Epithelial cell of proximal tubule (primary cell): ENCODE results near the gene STAT6. TPM values are rescaled to one million over a fixed set of nuclear protein-coding genes. Genes with fewer than 3 reads are reported as not detected.
"Not testable (repeated sequence)": the region's sequence is repeated elsewhere in the genome, so short reads cannot be mapped to it uniquely, and the experiment has no call there.

Experiments
- DNase-seq: peaks from one replicate; pipeline ENCODE4 v3.0.0-alpha.2; 2011; ENCODE audit warnings: low read depth
- H3K4me3 ChIP-seq: 2 replicates; pipeline ENCODE4 v1.5.1; 2011; ENCODE audit warnings: low read depth, mild to moderate bottlenecking, low read length
- CTCF ChIP-seq: conservative IDR thresholded peaks from 2 replicates; pipeline ENCODE4 v1.5.1; 2012; ENCODE audit warnings: low read depth, mild to moderate bottlenecking, low read length
- total RNA-seq: library from RNA; depleted of rRNA; stranded (reverse); fragments of >200 nt; gene quantifications from 2 replicates; pipeline ENCODE4 v1.2.3, GENCODE V29; 2015

The STAT6 gene
- total RNA-seq, 1 donor from 2014 or later, result 71.4 TPM

DNA sequence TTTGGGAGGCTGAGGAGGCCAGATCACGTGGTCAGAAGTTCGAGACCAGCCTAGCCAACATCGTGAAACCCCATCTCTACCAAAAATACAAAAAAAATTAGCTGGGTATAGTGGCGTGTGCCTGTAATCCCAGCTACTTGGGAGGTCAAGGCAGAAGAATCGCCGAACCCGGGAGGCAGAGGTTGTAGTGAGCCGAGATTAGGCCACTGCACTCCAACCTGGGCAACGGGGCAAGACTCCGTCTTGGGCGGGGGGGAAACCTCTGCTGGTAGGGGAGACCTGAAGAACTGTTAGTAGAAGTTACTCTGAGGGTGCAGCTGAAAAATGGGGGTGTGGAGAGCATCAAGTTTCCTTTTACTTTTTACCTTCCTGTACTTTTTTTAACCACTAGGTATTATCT lies 14.9 kb upstream of the STAT6 start:
- TF ChIP-seq CTCF, result no peak
- no peak overlapping the region for H3K4me3 ChIP-seq
- no peak for DNase-seq

- no peak for DNase-seq
- no peak overlapping the region for H3K4me3 ChIP-seq
- TF ChIP-seq CTCF, result peak; percentile 98
Measured at GRCh38 chr12:57124261-57124877, 13.2 kb upstream of the STAT6 start.

DNA sequence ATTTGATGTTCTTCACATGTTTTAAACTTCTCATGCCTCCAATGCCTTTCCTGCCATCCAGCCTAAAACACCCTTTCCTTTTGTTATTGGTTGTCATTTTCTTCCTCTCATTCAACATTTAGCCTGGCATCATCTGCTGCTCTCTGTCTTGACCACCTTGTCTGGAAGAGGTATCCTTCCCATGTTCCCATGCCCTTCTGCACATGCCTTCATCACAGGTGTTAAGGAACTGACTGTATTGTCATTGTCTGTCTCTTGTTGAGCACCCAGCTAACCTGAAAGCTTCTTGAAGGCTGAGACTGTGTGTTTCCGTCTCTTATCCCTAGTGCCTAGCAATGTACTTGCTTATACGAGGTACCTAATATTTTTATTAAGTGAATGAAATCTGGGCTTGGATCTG lies 12.7 kb upstream of the STAT6 start:
- no peak for TF ChIP-seq CTCF
- DNase-seq, result no peak
- H3K4me3 ChIP-seq, result no peak overlapping the region

- DNase-seq, H3K4me3 ChIP-seq: not testable (repeated sequence)
Measured at GRCh38 chr12:57120718-57121117, 9.6 kb upstream of the STAT6 start.

- no peak overlapping the region for H3K4me3 ChIP-seq
- no peak for TF ChIP-seq CTCF
- DNase-seq, result no peak
Measured at GRCh38 chr12:57119294-57120085, 8.3 kb upstream of the STAT6 start.

DNA sequence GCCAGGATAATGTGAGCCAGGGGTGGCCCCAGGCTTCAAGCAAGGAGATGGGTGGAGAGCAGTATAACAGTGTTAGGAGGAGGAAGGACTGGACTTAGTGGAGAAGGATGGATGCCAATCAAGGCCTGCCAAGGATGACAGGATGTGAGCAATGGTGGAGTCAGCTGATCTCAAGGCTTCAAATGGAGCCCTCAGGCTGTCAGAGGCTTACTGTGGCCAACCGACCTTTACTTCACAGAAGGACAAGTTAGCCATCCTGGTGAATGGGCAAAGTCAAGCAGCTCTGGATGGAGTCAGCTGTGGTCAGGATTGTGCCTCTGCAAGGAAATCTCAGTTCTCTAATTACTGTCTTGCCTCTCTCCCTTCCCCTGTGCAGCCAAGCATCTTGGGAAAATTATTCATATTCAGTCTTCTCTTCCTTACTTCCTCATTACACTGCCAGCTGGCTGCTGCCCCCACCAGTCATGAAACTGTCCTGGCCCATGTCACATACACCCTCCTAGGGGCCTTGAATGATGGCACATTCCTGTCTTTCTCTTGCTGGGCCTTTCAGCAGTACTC lies 7.6 kb upstream of the STAT6 start:
- no peak overlapping the region for H3K4me3 ChIP-seq
- DNase-seq, result no peak
- no peak for TF ChIP-seq CTCF

GRCh38 chr12:57116580-57117281 lies 5.6 kb upstream of the STAT6 start:
- TF ChIP-seq CTCF, result no peak
- no peak overlapping the region for H3K4me3 ChIP-seq
- no peak for DNase-seq
